Omental fat pad (tissue), 4 donors: ENCODE measurements around the gene HOXA7. TPM values are rescaled to one million over a fixed set of nuclear protein-coding genes. Genes with fewer than 3 reads are reported as not detected.

ENCODE experiments used
- ATAC-seq: fragments of 150-250 bp; one replicate; pipeline ENCODE4 v1.9.1; 2016; ENCODE audit warnings: mild to moderate bottlenecking, moderate library complexity; ENCODE audit not compliant: low FRiP score
- DNase-seq: peaks from one replicate; pipeline ENCODE4 v3.0.0-alpha.2; 2019; ENCODE audit warnings: low spot score
- CTCF ChIP-seq, 3 donors: fragments of 450-650 bp; IDR thresholded peaks; one replicate each; pipeline ENCODE4 v1.5.1; 2016 to 2017; ENCODE audit warnings: antibody characterized with exemption in 3 of 3, mild to moderate bottlenecking in 3 of 3, moderate library complexity in 2 of 3
- total RNA-seq, 4 donors: library from RNA; depleted of rRNA; stranded (reverse); fragments of >200 nt; gene quantifications; one replicate each; pipeline ENCODE4 v1.1.0, GENCODE V29; 2016

The HOXA7 gene
- total RNA-seq, 4 donors from 2014 or later = 4.6 to 6.1 (median 5.3) TPM

DNA sequence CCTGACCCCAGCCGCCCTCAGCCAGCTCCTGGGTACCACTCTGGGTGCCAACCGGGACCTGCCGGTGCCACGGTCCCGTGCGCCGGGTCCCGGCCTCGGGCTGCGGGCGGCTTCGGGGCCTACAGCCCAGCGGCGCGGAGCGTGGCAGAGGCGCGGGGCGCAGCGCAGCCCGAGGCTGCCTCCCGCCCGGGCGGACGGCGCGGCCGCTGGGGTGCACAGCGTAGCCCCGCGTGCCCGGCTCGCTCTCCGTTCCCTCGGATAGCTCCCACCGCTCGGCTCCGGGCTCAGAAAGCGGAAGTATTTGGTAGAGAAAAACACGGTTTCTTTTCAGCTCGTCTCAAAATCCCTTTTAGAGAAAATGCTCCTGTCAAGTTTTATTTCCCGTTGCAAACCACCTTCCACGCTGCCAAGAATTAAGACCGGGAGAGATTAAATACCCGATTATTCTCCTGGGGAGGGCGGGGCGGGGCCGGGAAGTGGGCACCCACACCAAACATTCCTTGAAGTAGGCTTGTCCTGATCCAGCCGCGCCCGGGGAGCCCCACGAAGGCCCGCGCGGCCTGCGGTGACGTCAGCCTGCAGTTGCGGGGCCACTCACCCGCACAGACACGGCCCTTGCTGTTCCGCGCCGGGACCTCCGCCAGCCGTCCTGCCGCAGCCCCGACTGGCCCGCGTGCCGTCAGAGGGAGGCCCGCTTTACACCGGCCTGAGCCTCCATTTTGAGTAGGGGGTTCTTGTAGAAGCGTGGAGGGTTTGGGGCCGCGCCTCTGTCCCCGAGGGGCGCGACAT is 36.3 kb upstream of the HOXA7 start:
- DNase-seq = no peak
- peak; percentile 52 for ATAC-seq
- no peak for TF ChIP-seq CTCF (IDR thresholded peaks at IDR 0.05)

- TF ChIP-seq CTCF (IDR thresholded peaks at IDR 0.05) = no peak
- DNase-seq (no peak), ATAC-seq (no peak)
These were observed 35.5 kb upstream of the HOXA7 start for GRCh38 chr7:27191833-27192545.

- ATAC-seq (no peak), DNase-seq (peak; percentile 14)
- no peak for TF ChIP-seq CTCF (IDR thresholded peaks at IDR 0.05)
These were observed 34.8 kb upstream of the HOXA7 start for GRCh38 chr7:27191161-27191731.

- ATAC-seq = no peak
- no peak for TF ChIP-seq CTCF (IDR thresholded peaks at IDR 0.05)
- DNase-seq = no peak
These were observed 33.7 kb upstream of the HOXA7 start for GRCh38 chr7:27189997-27190748.

DNA sequence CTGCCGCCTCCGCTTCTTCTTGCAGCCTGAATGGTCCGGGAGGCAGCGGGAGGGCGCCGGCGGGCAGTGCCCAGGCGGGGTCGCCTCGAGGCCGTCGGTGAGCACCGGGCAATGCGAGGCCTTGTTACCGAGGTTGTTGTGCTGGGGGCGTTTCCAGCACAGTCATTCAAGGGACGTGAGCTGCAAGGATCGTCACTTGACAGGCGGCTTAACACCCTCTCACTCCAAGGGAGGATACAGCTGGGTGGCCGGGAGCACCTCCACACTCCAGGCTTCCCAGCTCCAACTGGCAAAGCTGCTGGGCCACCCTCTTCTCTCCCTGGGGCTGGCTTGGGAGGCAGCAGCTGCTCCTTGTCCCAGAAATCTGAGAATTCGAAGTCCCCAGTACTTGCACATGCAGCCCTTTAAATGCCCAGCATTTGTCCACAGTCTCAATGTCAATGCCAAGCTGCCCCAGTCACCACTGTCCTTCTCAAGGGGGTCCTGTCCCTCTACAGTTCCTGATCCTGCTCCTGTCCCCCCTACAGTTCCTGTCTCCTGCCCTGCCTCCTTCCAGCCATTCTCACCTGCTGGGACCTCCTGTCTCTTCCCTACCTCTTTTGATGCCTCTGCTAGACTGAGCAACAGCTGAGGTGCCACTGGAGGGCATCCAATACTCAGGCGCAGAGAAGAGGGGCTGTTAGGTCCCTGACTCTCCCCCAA is 33.0 kb upstream of the HOXA7 start:
- TF ChIP-seq CTCF (IDR thresholded peaks at IDR 0.05) = no peak
- peak; percentile 15 for DNase-seq
- ATAC-seq = no peak
